HG02678 (cell line): Measurements from ENCODE around the gene EPO.

Experiments used
- ATAC-seq: cut with Tn5 transposase; IDR thresholded peaks from one replicate; pipeline ENCODE4 v1.9.1; 2021; ENCODE audit warnings: mild to moderate bottlenecking, moderate library complexity; ENCODE audit not compliant: unreplicated experiment

Gene EPO

DNA sequence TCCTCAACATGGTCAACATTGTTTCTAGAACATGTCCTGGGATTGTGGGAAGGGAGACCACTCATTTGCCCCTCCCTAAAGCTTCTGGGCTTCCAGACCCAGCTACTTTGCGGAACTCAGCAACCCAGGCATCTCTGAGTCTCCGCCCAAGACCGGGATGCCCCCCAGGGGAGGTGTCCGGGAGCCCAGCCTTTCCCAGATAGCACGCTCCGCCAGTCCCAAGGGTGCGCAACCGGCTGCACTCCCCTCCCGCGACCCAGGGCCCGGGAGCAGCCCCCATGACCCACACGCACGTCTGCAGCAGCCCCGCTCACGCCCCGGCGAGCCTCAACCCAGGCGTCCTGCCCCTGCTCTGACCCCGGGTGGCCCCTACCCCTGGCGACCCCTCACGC lies at the start of gene EPO:
TSS of gene EPO (plus strand) at position 190 of the 392 bp plus-strand sequence. CDS start 513 bp downstream, outside the sequence.
- no peak for ATAC-seq

DNA sequence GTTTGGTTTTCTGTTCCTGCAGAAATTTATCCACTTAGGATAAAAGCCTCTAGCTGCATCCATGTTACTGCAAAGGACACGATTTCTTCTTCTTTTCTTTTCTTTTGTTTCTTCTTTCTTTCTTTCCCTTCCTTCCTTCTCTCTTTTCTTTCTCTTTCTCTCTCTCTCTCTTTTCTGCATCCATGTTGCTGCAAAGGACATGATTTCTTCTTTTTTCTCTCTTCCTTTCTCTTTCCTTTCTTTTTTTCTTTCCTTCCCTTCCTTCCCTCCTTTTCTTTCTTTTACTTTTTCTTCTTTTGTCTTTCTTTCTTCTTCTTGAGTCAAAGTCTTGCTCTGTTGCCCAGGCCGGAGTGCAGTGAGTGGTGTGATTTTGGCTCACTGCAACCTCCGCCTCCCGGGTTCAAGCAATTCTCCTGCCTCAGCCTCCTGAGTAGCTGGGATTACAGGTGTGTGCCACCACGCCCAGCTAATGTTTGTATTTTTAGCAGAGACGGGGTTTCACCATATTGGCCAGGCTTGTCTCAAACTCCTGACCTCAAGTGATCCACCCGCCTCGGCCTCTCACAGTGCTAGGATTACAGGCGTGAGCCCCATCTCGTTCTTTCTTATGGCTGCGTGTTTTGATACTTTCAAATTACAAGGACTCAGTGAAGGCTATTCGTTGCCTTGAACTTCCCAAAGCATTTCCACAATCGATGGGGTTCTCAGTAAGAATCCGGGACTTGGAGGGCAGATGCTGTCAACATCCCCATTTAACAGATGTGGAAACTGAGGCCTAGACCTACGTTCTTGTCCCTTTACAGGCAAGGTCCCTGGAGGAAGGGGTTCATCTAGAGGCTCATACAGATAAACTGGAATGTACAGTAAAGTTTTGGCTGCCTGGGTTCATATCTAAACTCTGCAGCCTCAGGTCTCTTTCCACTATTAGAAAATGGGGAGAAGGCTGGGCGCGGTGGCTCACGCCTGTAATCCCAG lies 48.6 kb upstream of the EPO start:
- ATAC-seq, result no peak

DNA sequence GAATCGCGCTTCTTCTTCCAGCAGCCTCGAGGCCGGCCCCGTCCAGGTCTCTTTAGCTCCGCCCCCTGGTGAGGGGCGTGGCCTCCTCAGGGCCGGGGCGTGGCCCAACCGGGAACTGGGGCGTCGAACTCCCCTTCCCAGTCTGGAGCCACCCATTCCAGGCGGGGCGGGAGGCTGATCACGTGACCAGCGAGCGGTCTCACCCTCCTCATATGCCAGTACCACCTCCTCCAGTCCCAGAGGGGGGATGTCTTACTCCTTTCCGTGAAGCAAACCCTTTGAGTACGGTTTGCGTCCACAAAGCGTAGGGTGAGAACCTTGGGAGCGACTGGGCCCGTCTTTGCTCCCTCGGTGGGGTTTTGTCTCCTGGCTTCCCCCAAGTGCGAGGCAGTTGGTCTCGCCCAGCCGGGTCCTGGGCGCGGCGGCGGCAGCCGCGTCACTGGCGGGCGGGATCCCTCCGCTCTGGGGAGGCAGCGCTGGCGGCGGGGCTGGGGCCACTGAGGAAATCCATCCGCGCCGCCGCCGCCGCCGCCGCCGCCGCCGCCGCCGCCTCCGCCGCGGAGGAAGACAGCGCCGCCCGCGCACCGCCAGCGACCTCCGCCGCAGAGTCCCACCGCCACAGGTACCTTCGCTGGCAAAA lies 46.8 kb upstream of the EPO start, which contains the start of gene GNB2:
TSS of gene GNB2 (plus strand) at position 439 of the 640 bp plus-strand sequence. CDS start 2,526 bp downstream, outside the sequence.
- ATAC-seq, result peak; percentile 72

DNA sequence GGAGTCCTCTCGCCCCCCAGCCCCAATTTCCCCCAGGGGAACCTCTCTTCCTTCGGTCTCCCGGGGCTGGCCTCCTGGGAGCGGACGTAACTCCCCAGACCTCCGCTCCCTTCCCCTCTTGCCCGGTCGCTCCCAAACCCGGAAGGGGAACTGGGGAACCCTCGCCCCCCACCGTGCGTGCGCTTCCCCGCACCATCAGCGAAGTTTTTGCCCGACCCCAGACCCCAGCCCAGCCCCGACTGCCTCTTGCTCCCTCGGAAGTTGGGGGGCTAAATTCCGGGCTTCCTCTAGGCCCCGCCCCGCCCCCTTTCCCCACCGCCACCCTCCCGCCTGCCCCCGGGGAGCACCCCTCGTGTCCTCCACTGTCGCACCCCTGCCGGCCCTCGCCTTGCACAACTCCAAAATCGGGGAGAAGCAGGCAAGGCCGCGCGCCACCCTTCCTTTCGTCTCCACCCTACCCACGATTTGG lies 46.3 kb upstream of the EPO start:
- ATAC-seq, result no peak

DNA sequence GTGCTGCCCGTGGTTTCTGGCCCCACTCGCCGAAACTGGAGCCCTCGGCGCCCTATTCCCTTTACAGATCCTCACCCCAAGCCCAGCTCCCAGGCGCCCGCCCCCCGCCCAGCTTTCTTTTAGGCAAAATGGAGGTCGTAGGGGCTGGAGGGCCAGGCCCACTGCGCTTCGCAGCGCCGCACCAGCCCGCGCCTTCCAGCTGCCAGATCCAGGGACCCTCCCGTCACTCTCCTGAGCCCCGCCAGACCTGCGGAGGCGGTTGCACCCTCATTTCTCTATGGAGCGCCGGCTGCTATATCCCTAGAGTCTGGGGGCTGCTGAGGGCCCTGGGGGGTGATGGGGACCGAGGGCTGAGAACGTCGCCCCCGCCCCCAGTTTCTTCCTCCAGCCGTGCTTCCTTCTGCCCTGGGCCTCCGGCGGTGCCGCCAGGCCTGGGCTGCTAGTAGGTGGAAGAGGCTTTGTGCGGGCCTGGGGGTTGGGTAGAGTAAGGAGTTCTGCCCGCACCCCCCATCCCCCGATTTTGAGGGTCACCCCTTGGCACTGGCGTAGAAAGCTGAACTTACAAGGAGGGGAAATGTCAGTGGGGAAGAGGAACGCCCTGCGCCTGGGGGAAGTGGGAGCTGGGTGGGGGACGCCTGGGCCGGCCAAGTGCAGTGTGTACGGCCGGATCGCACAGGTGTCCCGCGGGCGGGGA lies 45.7 kb upstream of the EPO start:
- no peak for ATAC-seq

DNA sequence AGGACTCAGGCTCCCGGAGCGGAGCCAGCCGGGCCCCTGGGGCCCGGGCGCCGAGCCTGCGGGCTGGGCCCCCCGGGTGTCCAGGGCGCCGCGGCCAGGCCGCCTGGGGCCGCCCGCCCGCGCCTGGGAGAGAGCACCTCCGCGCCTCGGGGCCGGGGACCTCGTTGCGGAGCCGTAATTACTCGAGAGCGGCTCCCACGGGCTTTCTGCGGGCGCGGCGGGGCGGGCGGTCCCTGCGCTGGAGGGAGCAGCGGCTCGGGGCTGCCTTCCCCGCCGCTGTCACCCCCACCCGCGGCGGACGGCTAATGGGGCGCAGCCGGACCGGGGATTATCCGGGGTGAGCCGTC lies 45.2 kb upstream of the EPO start:
- no peak for ATAC-seq

DNA sequence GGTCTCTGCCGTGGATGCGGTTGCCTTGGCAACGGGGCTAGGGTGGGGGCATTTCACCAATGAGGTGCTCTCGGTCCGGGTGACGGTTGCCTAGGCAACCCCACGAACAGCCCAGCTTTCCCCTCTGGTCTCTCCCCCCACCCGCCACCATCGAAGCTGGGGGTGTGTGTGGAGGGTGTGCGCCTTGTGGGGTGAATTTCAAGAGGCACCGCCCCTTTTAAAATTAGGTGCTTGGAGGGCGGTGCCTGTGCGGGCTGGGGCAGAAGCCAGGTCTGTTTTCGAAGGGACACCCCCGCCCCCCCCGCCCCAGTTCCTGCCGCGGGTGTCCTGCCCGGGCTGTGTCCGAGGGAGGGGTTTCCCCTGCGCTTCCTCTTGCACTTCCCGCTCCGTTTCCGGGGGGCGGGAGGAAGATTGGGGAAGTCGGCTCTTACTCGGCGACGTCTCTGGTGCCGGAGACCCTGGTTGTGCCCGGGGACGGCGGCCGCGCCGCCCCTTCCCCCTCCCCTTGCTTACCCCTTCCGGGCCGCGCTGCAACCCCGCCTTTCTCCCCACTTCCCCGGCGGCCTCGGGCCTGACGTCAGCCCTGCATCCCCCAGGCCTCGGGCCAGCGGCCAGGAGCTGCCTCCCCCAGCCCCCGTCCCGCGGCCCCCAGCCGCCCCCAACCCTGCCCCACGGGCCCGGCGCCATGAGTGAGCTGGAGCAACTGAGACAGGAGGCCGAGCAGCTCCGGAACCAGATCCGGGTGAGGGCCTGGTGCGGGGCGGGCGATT lies 44.5 kb upstream of the EPO start:
- ATAC-seq, result peak; percentile 29

DNA sequence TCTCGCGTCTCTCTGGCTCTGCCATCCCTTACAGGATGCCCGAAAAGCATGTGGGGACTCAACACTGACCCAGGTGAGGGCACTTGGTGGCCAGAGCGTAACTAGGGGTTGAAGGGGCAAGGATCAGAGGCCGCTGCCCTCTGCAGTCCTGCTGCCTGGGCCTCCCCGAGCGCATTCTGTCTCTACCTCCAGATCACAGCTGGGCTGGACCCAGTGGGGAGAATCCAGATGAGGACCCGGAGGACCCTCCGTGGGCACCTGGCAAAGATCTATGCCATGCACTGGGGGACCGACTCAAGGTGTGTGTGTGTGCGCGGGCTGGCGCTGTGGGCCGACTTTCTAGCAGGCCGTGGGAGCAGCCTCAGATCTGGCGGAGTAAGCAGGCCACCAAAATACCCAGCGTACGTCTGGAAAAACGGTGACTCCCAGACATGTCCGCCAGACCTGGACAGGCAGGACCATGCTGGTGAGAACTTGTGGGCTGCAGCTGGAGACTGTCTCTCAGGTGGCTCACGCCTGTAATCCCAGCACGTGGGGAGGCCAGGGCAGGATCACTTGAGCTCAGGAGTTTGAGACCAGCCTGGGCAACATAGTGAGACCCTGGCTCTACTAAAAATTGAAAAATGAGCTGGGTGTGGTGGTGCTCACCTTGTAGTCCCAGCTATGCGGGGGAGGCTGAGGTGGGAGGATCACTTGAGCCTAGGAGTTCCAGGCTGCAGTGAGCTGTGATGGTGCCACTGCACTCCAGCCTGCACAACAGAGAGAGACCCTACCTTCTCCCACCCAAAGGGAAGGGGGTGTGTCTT lies 43.6 kb upstream of the EPO start:
- no peak for ATAC-seq

DNA sequence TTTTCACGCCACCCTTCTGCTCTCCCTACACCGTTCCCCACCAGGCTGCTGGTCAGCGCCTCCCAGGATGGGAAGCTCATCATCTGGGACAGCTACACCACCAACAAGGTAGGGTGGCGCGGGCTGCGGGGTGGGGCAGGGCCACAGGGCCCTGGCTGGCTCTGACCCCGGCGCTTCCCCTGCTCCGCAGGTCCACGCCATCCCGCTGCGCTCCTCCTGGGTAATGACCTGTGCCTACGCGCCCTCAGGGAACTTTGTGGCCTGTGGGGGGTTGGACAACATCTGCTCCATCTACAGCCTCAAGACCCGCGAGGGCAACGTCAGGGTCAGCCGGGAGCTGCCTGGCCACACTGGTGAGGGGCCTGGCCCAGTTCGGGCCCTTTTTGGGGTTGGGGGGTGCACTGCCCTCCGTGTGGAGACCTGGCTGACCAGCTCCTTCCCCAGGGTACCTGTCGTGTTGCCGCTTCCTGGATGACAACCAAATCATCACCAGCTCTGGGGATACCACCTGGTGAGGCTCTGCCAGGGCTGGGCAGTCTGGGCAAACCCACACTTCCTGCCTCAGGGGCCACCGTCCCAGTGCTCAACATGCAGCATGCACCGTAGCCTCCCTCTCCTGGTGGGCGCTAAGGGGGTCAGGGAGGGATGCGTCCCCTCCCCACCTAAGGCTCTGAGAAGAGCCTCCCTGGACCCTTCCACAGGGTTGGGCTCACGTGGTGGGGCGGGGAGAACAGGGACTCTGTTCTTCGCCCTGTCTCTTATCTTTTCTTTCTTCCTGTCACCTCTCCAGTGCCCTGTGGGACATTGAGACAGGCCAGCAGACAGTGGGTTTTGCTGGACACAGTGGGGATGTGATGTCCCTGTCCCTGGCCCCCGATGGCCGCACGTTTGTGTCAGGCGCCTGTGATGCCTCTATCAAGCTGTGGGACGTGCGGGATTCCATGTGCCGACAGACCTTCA lies 42.7 kb upstream of the EPO start:
- ATAC-seq, result no peak

DNA sequence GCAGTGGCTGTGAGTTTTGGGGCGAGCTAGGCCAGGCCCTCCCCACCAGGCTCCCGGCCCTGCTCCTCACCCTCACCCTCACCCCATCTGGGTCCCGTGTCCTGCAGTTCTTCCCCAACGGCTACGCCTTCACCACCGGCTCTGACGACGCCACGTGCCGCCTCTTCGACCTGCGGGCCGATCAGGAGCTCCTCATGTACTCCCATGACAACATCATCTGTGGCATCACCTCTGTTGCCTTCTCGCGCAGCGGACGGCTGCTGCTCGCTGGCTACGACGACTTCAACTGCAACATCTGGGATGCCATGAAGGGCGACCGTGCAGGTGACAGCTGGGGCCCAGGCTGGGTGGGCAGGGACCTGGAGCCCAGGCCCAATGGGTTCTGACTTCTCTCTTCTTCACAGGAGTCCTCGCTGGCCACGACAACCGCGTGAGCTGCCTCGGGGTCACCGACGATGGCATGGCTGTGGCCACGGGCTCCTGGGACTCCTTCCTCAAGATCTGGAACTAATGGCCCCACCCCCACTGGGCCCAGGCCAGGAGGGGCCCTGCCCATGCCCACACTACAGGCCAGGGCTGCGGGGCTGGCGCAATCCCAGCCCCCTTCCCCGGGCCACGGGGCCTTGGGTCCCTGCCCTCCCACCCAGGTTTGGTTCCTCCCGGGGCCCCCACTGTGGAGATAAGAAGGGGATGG lies 41.8 kb upstream of the EPO start:
- no peak for ATAC-seq

DNA sequence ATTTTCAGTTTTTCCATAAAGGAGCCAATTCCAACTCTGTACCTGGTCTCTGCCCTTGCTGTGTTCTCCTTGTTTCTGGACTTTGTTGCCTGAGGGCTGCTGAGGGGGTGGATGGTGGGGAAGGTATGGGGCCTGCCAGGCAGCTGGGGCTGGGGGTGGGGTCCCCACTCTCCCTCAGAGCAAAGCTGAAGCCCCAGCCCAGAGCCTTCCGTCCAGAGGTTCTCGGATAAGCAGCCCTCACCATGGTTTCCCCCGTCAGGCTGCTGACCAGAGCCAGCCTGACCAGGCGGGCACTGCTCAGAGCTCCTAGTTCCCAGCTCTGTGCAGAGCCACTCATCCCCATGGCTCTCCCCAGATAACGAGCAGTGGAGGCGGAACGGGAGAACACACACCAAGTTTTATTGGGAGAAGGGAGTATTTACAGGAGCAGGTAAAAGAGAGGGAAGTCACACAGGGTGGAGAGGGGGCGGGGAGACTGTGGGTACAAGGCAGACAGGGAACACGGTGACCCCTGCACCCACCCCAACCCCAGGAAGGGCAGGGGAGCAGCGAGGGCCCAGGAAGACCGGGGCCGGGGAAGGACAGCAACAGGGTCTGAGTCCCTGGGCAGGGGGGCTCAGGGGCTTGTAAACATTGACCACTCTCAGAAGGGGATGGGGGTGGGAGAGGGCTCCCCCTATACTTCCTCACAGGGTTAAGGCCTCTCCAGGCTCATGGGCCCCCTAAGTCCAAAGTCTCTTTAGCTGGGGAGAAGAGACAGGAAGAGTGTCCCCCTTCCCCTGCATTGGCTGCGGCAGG lies 40.9 kb upstream of the EPO start:
- ATAC-seq, result no peak

DNA sequence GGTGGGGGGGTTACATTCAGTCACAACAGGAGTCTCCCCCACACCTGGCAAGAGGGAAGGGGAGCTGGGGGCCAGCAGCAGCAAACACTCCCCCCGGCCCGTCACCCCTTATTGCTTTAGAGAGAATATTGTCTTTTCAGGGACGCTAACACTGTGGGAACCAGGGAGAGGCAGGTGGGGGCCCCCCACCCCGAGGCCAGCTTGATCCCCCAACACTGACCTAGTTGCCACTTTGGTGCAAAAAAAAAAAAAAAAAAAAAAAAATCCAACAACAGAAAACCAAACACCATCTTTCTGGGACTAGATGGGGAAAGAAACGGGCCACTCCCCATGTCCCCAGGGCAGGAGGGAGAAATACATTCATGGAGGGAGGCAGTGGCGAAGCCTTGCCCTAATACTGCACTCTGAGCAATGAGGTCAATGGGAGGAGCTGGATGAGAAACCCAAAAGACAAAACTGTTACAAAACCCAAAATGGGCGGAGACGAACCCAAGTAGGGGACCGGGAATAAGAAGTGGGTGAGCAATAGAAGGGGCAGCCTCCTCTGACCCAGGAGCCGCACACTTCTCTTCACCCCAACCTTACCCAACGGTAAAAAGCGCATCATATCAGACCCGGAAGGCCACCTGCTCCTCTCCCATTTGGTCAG lies 40.2 kb upstream of the EPO start:
- no peak for ATAC-seq

DNA sequence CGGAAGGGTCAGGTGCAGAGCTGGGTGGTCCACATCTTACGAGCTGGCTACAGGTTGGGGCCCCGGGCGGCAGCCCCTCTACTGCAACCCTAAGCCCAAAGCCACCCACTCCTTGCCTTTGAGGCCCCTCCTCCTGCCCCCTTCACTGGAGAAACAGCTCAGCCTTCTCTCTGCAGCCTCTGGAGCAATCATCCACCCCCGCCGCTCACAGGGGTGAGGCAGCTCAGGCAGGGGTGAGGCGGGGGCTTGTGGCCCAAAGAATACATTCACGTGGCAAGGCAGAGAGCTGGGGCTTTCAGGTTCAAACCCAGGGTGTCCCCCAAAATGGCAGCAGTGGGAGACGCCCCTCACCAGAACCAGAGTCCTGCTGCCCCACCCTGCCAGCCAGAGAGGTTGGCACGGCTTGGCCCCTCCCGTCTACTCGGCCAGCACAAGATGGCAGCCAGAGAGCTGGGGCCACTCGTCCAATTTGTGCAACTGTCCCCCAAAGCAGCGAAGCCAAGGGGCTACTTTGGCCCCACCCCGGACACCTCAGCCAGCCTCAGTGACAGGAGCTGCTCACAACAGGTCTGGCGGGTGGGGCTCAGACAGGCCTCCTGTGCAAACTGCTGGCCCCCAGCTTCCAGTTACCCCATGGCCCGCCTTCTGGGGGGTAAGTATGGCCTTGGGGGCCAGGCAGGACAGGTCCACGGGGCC lies 39.5 kb upstream of the EPO start:
- no peak for ATAC-seq

DNA sequence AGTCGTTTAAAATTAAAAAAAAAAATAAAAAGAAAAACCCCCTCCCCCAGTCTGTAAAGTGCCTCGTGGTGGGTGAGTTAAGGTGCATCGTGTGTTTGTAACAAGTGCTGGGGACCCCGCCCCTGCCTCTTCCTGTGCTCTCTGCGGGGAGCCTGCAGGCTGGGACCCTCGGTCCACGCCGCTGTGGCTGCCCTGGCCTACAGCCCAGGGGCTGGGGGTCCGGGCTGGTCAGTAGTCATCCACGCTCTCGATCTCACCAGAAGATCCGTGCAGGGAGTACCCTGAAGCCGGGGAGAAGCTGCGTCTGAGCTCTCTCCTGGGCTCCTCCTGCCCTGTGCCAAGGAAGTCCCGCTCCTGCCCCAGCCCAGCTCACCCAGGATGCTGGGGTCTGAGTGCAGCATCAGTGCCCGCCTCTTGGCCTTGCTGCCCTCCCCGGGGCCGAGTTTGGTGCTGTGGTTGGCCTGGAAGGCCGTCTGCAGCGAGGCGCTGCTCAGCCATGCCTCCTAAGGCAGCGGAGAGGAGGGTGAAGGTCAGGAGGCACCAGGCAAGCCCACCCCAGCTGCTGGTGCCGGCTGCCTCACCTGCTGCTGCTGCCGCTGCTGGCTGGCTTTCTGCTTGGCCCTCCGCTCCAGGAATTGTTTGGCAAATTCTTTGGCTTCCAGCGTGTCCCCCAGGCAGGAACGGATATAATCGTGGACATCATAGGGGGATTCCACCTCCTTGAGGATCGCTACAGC lies 38.6 kb upstream of the EPO start:
- ATAC-seq, result no peak

DNA sequence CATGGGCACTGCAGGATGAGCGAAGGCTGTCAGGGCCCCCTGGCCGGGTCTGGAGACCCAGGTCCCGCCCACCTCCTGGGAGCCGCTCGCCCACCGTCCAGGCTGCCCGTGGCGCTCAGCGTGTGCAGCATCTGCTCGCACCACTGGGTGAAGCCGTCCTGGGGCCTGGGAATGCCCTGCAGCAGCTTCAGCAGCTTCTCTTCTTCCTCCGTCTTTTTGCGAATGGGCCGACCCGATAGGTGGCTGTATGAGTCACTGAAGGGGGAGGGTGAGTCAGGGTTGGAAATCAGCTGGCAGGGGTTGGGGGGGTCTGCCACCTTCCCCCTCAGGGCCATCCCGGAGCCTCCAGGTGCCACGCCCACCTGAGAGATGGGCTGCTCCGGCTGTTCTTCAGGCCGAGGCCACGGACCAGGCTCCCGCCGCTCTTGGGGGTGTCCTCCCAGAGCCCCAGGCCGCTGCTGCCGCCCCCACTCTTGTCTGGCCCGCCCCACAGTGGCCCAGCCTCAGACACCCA lies 38.0 kb upstream of the EPO start:
- ATAC-seq, result no peak
